ENCODE results near the gene CEACAM16.

CEACAM16 gene

GRCh38 chr19:44747739-44748425 lies 48.9 kb downstream of the CEACAM16 start:
- DNase-seq (ENCODE audit: low read depth, low spot score): no peak

GRCh38 chr19:44748426-44749254 lies 49.7 kb downstream of the CEACAM16 start, which contains the start of gene BCL3:
TSS of gene BCL3 (plus strand) at chr19:44748708. CDS start at chr19:44748791, 83 bp downstream.
- TF ChIP-seq POLR2AphosphoS5 (IDR thresholded peaks at IDR 0.05; ENCODE audit: borderline replicate concordance, low read depth, low read length) (no peak), EZH2 (IDR thresholded peaks at IDR 0.05) (no peak), FOXP2 (optimal IDR thresholded peaks at IDR 0.05; ENCODE audit: control extremely low read depth, extremely low read length, insufficient read depth) (no peak)
- H3K9me3 ChIP-seq (ENCODE audit: low read depth, low read length): no peaks in the 10 kb centered on the region
- H3K36me3 ChIP-seq (ENCODE audit: insufficient read depth, low read length): no peaks in the 10 kb centered on the region; the same call in 1 of the 2 replicates
- no peak for DNase-seq (ENCODE audit: low read depth, low spot score)
- H3K4me3 ChIP-seq: peak within 1 kb of the TSS; percentile 95
- peak within 1 kb of the TSS; percentile 86; the same call in 1 of the 2 replicates for H3K27ac ChIP-seq
- H3K9ac ChIP-seq (ENCODE audit: insufficient read length): peak within 1 kb of the TSS; percentile 74

More at GRCh38 chr19:44747739-44748425, 48.9 kb downstream of the CEACAM16 start:
- Histone ChIP-seq H3K9me3 (ENCODE audit: low read depth, low read length) (no peaks in the 10 kb centered on the region), H3K27ac (peak overlapping the region; percentile 86; the same call in 1 of the 2 replicates), H3K4me3 (peak overlapping the region; percentile 95), H3K9ac (ENCODE audit: insufficient read length) (peak overlapping the region; percentile 73), H3K36me3 (ENCODE audit: insufficient read depth, low read length) (no peaks in the 10 kb centered on the region; the same call in 1 of the 2 replicates)
- TF ChIP-seq POLR2AphosphoS5 (IDR thresholded peaks at IDR 0.05; ENCODE audit: borderline replicate concordance, low read depth, low read length): no peak
- no peak for TF ChIP-seq EZH2 (IDR thresholded peaks at IDR 0.05)
- TF ChIP-seq FOXP2 (optimal IDR thresholded peaks at IDR 0.05; ENCODE audit: control extremely low read depth, extremely low read length, insufficient read depth): no peak

DNA sequence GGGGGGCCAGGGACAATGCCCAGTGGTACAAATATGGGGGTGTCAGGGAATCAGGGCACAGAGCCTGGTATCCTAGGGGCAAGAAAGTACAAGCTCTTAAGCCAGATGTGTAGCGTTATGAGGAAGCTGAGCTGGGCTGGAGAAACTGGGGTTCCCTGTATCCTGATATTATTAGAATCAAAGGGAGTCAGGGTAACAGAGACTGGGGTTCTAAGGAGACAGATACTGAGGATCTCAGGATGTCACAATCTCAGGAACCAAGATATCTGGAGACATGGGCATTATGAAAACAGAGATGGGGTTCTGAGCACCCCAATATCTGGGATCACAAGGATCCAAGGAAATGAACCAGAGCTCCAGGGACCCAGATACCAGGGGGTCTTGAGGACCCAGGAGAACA lies 50.3 kb downstream of the CEACAM16 start:
- H3K36me3 ChIP-seq (ENCODE audit: insufficient read depth, low read length): no peaks in the 10 kb centered on the region; the same call in 1 of the 2 replicates
- peak overlapping the region; percentile 95 for H3K4me3 ChIP-seq
- no peaks in the 10 kb centered on the region for H3K9me3 ChIP-seq (ENCODE audit: low read depth, low read length)
- no peak overlapping the region for H3K27ac ChIP-seq
- peak overlapping the region; percentile 74 for H3K9ac ChIP-seq (ENCODE audit: insufficient read length)
- TF ChIP-seq EZH2 (IDR thresholded peaks at IDR 0.05) (no peak), FOXP2 (optimal IDR thresholded peaks at IDR 0.05; ENCODE audit: control extremely low read depth, extremely low read length, insufficient read depth) (no peak), POLR2AphosphoS5 (IDR thresholded peaks at IDR 0.05; ENCODE audit: borderline replicate concordance, low read depth, low read length) (no peak)
- no peak for DNase-seq (ENCODE audit: low read depth, low spot score)

- Histone ChIP-seq H3K9ac (ENCODE audit: insufficient read length) (no peak overlapping the region), H3K36me3 (ENCODE audit: insufficient read depth, low read length) (no peaks in the 10 kb centered on the region; the same call in 1 of the 2 replicates), H3K4me3 (no peak overlapping the region), H3K27ac (no peak overlapping the region), H3K9me3 (ENCODE audit: low read depth, low read length) (no peaks in the 10 kb centered on the region)
- TF ChIP-seq EZH2 (IDR thresholded peaks at IDR 0.05): no peak
- TF ChIP-seq POLR2AphosphoS5 (IDR thresholded peaks at IDR 0.05; ENCODE audit: borderline replicate concordance, low read depth, low read length): no peak
- TF ChIP-seq FOXP2 (optimal IDR thresholded peaks at IDR 0.05; ENCODE audit: control extremely low read depth, extremely low read length, insufficient read depth): no peak
- DNase-seq (ENCODE audit: low read depth, low spot score): no peak
Observed at GRCh38 chr19:44749994-44750393, 51.0 kb downstream of the CEACAM16 start.

DNA sequence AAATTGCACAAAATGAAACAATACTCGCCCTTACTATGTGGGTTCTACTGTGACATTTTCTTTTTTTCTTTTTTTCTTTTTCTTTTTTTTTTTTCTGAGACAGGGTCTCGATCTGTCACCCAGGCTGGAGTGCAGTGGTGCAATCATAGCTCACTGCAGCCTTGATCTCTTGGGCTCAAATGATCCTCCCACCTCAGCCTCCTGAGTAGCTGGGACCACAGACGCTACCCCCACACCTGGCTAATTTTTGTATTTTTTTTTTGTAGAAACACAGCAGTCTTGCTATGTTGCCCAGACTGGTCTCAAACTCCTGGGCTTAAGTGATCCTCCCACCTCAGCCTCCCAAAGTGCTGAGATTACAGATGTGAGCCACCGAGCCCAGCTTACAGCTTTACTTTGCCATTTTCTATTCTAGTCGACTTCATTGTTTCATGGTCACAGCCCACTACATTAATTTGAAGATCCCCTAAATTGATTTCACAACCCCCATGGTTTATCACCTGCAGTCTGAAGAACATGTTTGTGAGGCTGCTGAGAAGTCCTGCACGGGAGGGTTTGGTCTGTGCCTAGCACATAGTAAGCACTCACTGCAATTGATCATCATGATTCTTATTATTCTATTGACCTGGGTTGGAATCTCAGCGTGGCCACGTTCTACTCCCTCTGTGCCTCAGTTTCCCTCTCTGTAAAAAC lies 53.3 kb downstream of the CEACAM16 start:
- Histone ChIP-seq H3K4me3 (no peak overlapping the region; the same call in 1 of the 2 replicates), H3K36me3 (ENCODE audit: insufficient read depth, low read length) (no peaks in the 10 kb centered on the region; the same call in none of the 2 replicates), H3K27ac (peak overlapping the region; percentile 50; the same call in 1 of the 2 replicates), H3K9ac (ENCODE audit: insufficient read length) (no peak overlapping the region), H3K9me3 (ENCODE audit: low read depth, low read length) (no peaks in the 10 kb centered on the region)
- no peak for TF ChIP-seq POLR2AphosphoS5 (IDR thresholded peaks at IDR 0.05; ENCODE audit: borderline replicate concordance, low read depth, low read length)
- TF ChIP-seq FOXP2 (optimal IDR thresholded peaks at IDR 0.05; ENCODE audit: control extremely low read depth, extremely low read length, insufficient read depth): no peak
- no peak for TF ChIP-seq EZH2 (IDR thresholded peaks at IDR 0.05)
- DNase-seq (ENCODE audit: low read depth, low spot score): no peak

DNA sequence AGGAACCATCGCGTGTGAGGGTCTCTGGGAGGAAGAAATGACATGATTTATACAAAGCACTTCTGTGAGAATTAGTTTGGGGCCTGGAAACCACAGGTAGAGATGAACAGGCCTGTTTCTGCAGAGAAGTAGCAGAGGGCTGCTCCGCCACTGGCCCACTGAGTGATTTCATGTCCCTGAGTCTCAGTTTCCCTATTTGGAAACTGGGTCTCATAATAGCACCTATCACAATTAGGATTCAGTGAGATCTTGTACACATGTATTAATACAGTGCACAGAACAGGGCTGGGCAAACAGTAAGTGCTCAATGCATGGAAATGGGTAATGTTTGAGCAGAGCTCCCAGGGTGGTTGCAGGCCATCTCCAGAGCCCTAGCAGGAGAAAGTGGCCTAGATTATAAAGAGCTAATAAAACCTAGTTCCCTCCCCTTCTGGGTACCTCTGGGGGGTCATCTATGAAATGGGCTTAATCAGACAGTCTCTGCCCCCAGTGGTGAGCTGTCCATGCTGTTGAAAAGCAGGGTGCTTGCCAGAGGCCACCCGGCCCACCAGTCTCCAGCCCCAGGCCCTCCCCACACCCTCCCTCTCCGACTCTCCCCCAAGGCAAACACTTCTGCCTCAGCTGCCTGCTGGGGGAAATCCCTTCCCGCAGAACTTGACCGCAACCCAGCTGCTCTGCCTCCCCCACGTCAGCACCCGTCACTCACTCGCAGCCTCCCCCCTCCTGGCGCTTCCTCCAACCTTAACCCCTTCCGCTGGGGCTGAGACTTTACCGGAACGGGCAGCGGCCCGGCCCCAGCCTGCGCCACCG lies 54.1 kb downstream of the CEACAM16 start:
- Histone ChIP-seq H3K9me3 (ENCODE audit: low read depth, low read length) (no peaks in the 10 kb centered on the region), H3K4me3 (peak overlapping the region; percentile 49; the same call in 1 of the 2 replicates), H3K9ac (ENCODE audit: insufficient read length) (no peak overlapping the region), H3K36me3 (ENCODE audit: insufficient read depth, low read length) (no peaks in the 10 kb centered on the region; the same call in none of the 2 replicates), H3K27ac (peak overlapping the region; percentile 50; the same call in 1 of the 2 replicates)
- TF ChIP-seq POLR2AphosphoS5 (IDR thresholded peaks at IDR 0.05; ENCODE audit: borderline replicate concordance, low read depth, low read length): no peak; the same call in 1 of the 2 replicates
- TF ChIP-seq EZH2 (IDR thresholded peaks at IDR 0.05): no peak
- TF ChIP-seq FOXP2 (optimal IDR thresholded peaks at IDR 0.05; ENCODE audit: control extremely low read depth, extremely low read length, insufficient read depth): no peak
- no peak for DNase-seq (ENCODE audit: low read depth, low spot score)

- 0 out of 2 replicates have a peak overlapping the region, but pooled peaks have one; percentile 42 for H3K27ac ChIP-seq
Observed at GRCh38 chr19:44753626-44753931, 54.6 kb downstream of the CEACAM16 start.

More at GRCh38 chr19:44753626-44753931, 54.6 kb downstream of the CEACAM16 start:
- no peaks in the 10 kb centered on the region for H3K9me3 ChIP-seq (ENCODE audit: low read depth, low read length)
- peak overlapping the region; percentile 49; the same call in 1 of the 2 replicates for H3K4me3 ChIP-seq
- no peaks in the 10 kb centered on the region; the same call in none of the 2 replicates for H3K36me3 ChIP-seq (ENCODE audit: insufficient read depth, low read length)
- DNase-seq (ENCODE audit: low read depth, low spot score): no peak
- H3K9ac ChIP-seq (ENCODE audit: insufficient read length): no peak overlapping the region
- TF ChIP-seq POLR2AphosphoS5 (IDR thresholded peaks at IDR 0.05; ENCODE audit: borderline replicate concordance, low read depth, low read length) (no peak), EZH2 (IDR thresholded peaks at IDR 0.05) (no peak), FOXP2 (optimal IDR thresholded peaks at IDR 0.05; ENCODE audit: control extremely low read depth, extremely low read length, insufficient read depth) (no peak)

Measured in SK-N-MC (cell line).